Right lobe of liver (tissue), 6 donors: ENCODE measurements around the gene STOX1. TPM values are rescaled to one million over a fixed set of nuclear protein-coding genes. Genes with fewer than 3 reads are reported as not detected.
"Not testable (repeated sequence)": the region's sequence is repeated elsewhere in the genome, so short reads cannot be mapped to it uniquely, and the experiment has no call there.

Experiments
- ATAC-seq, 4 donors: fragments of 200-7000 bp; cut with Tn5 transposase; one replicate each; pipeline ENCODE4 v1.9.1; 2020; ENCODE audit warnings: mild to moderate bottlenecking in 4 of 4, moderate library complexity in 4 of 4
- DNase-seq, 3 donors: peaks; one replicate each; pipeline ENCODE4 v3.0.0-alpha.2; 2020
- H3K27ac ChIP-seq, 3 donors: fragments of 200-600 bp; one replicate each; pipeline ENCODE4 v1.8.0; 2022
- H3K27me3 ChIP-seq, 2 donors: fragments of 200-600 bp; one replicate each; pipeline ENCODE4 v1.8.0; 2022
- H3K36me3 ChIP-seq, 4 donors: fragments of 200-600 bp; sonication (generic) in 1 of 4; one replicate each; pipeline versions ENCODE4 v1.5.1 to v1.8.0; 2017 to 2022; ENCODE audit warnings: control low read depth in 1 of 4
- H3K4me1 ChIP-seq, 4 donors: fragments of 200-600 bp; sonication (generic) in 1 of 4; one replicate each; pipeline versions ENCODE4 v1.5.1 to v1.8.0; 2017 to 2022; ENCODE audit warnings: control low read depth in 1 of 4
- H3K4me3 ChIP-seq, 3 donors: fragments of 200-600 bp; one replicate each; pipeline ENCODE4 v1.8.0; 2022
- H3K9me3 ChIP-seq, 4 donors: fragments of 200-600 bp; sonication (generic) in 1 of 4; one replicate each; pipeline versions ENCODE4 v1.5.1 to v1.8.0; 2017 to 2022; ENCODE audit warnings: control low read depth in 1 of 4
- POLR2A ChIP-seq: fragments of 450-650 bp; IDR thresholded peaks from one replicate; pipeline ENCODE4 v1.6.1; 2017; ENCODE audit warnings: antibody characterized with exemption, mild to moderate bottlenecking
- WGBS: methylation state at CpG from one replicate; pipeline ENCODE4 v1.1.6; 2018; ENCODE audit warnings: low coverage, low lambda C conversion rate; ENCODE audit not compliant: insufficient coverage; ENCODE audit errors: missing lambda C conversion rate; 5-methylcytosine and 5-hydroxymethylcytosine counted together
- intact Hi-C, 2 donors: fragments of 100-400 bp; cut with DNase I; formaldehyde crosslinking; loops; one replicate each; pipeline versions ENCODE4 v1.11.2 to v1.14.1; 2022
- total RNA-seq, 6 experiments: library from RNA; depleted of rRNA in 2 of 6; stranded (reverse); fragments of >200 nt in 2 of 6; fragmentation: NEBNext Ultra II Directional in 3 of 6; extraction: Animal tissue kit (Norgen Biotek cat#: 25700) in 3 of 6; gene quantifications; one replicate each; pipeline versions ENCODE4 v1.1.0 to v1.2.4, GENCODE V29; 2016 to 2023
- TF ChIP-seq, protein P1 (sequence below), 4 donors: fragments of 200-600 bp in 3 of 4; fragments of 450-650 bp in 1 of 4; IDR thresholded peaks; one replicate each; pipeline versions ENCODE4 v1.5.1 to v1.8.0; 2016 to 2022; ENCODE audit warnings: antibody characterized with exemption in 4 of 4, mild to moderate bottlenecking in 2 of 4
- donor health status: DM: no; HTN: yes; CAD: no.
- donor health status: DM: no; HTN: no; CAD: no.
- donor health status: DM: no; HTN: no; CAD: no.
- donor health status: DM: no; HTN: yes; CAD: no.
- donor health status: DM: no; HTN: yes; CAD: no.

The STOX1 gene
- total RNA-seq, 6 experiments from 2014 or later = 0.12 to 0.81 (median 0.20) TPM; not detected in 1

DNA sequence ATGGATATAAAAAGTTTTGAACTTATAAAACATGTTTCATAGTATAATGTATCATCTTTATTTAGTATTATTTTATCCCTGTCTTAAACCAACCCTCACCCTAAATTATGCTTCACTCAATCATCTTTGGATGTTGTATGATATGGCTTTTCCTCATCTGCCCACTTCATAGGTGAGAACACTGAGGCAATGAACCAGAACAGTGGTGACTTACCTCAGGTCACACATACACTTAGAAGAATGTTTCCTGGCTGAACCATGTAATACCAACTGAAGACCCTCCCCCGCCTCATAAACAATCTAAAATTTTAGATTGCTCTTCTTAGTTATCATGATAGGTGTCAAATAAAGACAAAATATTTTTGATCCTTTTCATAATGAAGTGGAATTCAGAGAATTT lies 22.6 kb upstream of the STOX1 start:
- Histone ChIP-seq H3K9me3 (no peaks in the 10 kb centered on the region), H3K4me1 (no peaks in the 10 kb centered on the region), H3K27me3 (no peaks in the 10 kb centered on the region), H3K36me3 (no peaks in the 10 kb centered on the region), H3K4me3 (no peak overlapping the region), H3K27ac (no peak overlapping the region)
- ATAC-seq = no peak
- WGBS = 100% methylated on average over 1 of the region's 1 CpG
- TF ChIP-seq POLR2A = no peak
- TF ChIP-seq, protein P1, sequence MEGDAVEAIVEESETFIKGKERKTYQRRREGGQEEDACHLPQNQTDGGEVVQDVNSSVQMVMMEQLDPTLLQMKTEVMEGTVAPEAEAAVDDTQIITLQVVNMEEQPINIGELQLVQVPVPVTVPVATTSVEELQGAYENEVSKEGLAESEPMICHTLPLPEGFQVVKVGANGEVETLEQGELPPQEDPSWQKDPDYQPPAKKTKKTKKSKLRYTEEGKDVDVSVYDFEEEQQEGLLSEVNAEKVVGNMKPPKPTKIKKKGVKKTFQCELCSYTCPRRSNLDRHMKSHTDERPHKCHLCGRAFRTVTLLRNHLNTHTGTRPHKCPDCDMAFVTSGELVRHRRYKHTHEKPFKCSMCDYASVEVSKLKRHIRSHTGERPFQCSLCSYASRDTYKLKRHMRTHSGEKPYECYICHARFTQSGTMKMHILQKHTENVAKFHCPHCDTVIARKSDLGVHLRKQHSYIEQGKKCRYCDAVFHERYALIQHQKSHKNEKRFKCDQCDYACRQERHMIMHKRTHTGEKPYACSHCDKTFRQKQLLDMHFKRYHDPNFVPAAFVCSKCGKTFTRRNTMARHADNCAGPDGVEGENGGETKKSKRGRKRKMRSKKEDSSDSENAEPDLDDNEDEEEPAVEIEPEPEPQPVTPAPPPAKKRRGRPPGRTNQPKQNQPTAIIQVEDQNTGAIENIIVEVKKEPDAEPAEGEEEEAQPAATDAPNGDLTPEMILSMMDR (IDR thresholded peaks at IDR 0.05) = no peak
- no peak for DNase-seq
- intact Hi-C loops = no loop called here

DNA sequence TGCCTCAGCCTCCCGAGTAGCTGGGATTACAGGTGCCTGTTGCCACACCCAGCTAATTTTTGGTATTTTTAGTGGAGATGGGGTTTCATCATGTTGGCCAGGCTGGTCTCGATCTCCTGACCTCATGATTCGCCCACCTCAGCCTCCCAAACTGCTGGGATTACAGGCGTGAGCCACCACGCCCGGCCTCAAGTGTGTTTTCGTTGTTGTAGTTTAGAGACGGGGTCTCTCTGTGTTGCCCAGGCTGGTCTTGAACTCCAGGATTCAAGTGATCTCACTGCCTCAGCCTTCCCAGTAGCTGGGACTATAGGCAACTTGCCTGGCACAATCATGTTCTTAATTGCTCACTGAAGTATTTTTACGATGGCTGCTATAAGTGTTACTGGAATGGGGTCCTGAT lies 16.5 kb upstream of the STOX1 start:
- DNase-seq, H3K4me3 ChIP-seq, H3K9me3 ChIP-seq, H3K36me3 ChIP-seq, H3K27ac ChIP-seq, ATAC-seq, intact Hi-C loops, H3K27me3 ChIP-seq, H3K4me1 ChIP-seq: not testable (repeated sequence)
- WGBS = 89% methylated on average over 7 of the region's 9 CpGs

DNA sequence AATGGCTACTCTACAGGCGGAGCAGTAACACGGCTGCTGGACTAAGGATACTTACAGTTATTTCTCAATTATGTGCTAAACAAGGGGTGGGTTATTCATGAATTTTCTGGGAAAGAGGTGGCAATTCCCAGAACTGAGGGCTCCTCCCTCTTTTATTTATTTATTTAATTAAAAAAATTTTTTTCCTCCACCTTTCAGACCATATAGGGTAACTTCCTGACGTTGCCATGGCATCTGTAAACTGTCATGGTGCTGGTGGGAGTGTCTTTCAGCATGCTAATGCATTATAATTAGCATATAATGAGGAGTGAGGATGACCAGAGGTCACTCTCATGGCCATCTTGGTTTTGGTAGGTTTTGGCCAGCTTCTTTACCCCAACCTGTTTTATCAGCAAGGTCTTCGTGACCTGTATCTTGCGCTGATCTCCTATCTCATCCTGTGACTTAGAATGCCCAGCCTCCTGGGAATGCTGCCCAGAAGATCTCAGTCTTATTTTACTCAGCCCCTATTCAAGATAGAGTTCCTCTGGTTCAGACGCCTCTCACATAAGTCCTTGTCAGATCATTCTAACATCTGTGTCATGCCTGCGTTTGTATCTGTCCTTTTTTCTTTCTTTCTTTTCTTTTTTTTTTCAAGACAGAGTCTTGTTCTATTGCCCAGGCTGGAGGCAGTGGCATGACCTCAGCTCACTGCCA lies 15.9 kb upstream of the STOX1 start:
- ATAC-seq = no peak
- no peaks in the 10 kb centered on the region for H3K27me3 ChIP-seq
- no peak overlapping the region for H3K27ac ChIP-seq
- no peaks in the 10 kb centered on the region for H3K9me3 ChIP-seq
- TF ChIP-seq, protein P1 (IDR thresholded peaks at IDR 0.05) = no peak
- TF ChIP-seq POLR2A = no peak
- H3K4me1 ChIP-seq = no peaks in the 10 kb centered on the region
- intact Hi-C loops = no loop called here
- H3K36me3 ChIP-seq = no peaks in the 10 kb centered on the region
- no peak overlapping the region for H3K4me3 ChIP-seq
- 86% methylated on average over 7 of the region's 7 CpGs for WGBS
- DNase-seq = no peak

DNA sequence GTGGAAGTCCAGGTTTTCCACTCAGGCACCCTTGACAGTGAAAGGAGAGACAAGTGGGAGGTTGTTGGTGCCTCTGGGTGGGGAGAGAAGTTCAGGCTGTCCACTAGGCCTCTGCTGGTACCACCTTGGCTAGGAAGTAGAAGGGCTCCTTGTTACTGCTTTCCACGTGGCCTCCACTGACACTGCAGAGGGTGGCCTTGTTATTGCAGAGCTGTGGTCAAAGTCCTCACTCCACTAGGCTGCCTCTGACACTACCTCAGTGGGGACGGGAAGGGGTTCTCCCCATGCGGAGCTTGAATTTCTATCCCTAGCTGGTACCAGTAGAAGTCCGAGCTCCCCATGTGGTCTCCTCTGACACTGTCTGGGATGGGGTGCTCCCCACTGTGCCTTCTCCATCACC lies 14.9 kb upstream of the STOX1 start:
- ATAC-seq (no peak), DNase-seq (no peak)
- no CpG with 5 or more reads among the region's 4 CpGs for WGBS
- intact Hi-C loops = no loop called here
- H3K27ac ChIP-seq = no peak overlapping the region
- H3K36me3 ChIP-seq = no peaks in the 10 kb centered on the region
- no peak for TF ChIP-seq POLR2A
- TF ChIP-seq, protein P1 (IDR thresholded peaks at IDR 0.05) = no peak
- H3K4me3 ChIP-seq = no peak overlapping the region
- H3K27me3 ChIP-seq = no peaks in the 10 kb centered on the region
- H3K9me3 ChIP-seq = no peaks in the 10 kb centered on the region
- no peaks in the 10 kb centered on the region for H3K4me1 ChIP-seq

DNA sequence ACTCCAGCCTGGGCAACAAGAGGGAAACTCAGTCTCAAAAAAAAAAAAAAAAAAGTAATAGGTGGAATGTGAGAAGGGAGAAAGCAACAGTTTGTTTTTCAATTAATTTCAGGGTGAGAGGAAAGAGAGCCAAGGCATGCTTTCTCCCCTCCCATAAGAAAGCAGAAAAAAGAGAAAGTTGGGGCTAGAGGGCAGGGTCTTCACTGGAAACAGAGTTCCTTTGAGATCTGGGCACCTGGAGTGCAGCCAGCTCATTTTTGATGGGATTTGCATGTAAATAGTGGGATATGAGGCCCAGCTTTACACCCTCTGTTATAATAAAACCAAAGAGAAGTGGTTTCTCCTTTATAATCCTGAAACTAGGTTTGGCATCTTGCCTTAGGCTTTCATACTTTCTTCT lies 13.8 kb upstream of the STOX1 start:
- intact Hi-C loops = no loop called here
- Histone ChIP-seq H3K9me3 (no peaks in the 10 kb centered on the region), H3K27me3 (no peaks in the 10 kb centered on the region), H3K4me3 (no peak overlapping the region), H3K4me1 (no peaks in the 10 kb centered on the region), H3K27ac (no peak overlapping the region), H3K36me3 (no peaks in the 10 kb centered on the region)
- DNase-seq (no peak), ATAC-seq (no peak)
- TF ChIP-seq POLR2A = no peak
- TF ChIP-seq, protein P1 (IDR thresholded peaks at IDR 0.05) = no peak
